Measurements from ENCODE around the gene TTC21B. TPM values are rescaled to one million over a fixed set of nuclear protein-coding genes. Genes with fewer than 3 reads are reported as not detected.

Gene TTC21B
- total RNA-seq, 1 experiment from 2014 or later, result 14.7 TPM

DNA sequence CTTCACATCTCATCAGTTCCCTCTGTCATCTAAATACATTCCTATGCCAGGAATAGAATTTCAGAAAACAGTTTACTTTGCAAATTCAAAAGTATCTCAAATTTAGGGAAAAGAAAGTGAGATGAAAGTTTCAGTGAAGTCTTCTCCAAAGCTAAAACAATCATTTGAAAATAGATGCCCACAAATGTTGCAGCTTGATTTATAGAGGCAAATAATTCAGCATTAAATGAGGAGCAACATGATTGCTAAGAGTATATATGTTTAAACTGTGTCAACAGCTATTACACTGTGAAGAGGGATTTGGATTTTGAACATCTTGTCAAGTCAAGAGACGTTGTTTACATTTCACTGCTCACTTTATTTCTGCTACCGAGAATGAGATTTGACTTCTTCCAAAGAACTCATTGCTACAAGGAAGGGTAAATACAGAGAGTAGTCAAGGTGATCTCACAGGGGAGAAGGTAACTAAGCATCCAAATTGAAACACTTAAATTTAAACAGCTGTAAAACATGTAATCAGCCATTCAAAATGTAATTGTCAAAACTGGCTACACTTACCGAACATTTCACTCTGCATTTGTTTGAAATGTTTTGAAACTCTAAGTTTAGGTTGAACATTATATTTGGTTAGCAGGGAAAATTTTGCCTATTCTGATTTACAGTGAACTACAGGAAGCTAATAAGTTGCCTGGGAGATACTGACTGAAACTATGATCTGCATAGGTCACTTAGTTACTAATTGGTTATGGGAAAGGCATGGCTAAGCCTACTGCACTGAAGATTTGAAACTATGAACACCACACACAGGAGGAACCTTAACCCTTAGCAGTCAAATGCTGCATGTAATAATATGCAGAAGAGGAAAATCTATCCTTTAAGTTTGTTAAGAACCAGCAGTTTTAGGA lies 126.3 kb downstream of the TTC21B start:
- Mint-ChIP-seq H3K36me3 (ENCODE audit: insufficient read depth, unreplicated experiment) (no peaks in the 10 kb centered on the region), H3K9me3 (ENCODE audit: low read depth, unreplicated experiment) (no peaks in the 10 kb centered on the region), H3K4me3 (ENCODE audit: low read depth, unreplicated experiment) (no peak overlapping the region), H3K4me1 (ENCODE audit: low read depth, unreplicated experiment) (peaks cover 14% of the 10 kb centered on the region), H3K27me3 (ENCODE audit: unreplicated experiment) (no peaks in the 10 kb centered on the region), H3K27ac (ENCODE audit: unreplicated experiment) (no peak overlapping the region)
- CTCF ChIA-PET, result no interaction called here
- DNase-seq, result no peak
- TF ChIP-seq, protein P1, sequence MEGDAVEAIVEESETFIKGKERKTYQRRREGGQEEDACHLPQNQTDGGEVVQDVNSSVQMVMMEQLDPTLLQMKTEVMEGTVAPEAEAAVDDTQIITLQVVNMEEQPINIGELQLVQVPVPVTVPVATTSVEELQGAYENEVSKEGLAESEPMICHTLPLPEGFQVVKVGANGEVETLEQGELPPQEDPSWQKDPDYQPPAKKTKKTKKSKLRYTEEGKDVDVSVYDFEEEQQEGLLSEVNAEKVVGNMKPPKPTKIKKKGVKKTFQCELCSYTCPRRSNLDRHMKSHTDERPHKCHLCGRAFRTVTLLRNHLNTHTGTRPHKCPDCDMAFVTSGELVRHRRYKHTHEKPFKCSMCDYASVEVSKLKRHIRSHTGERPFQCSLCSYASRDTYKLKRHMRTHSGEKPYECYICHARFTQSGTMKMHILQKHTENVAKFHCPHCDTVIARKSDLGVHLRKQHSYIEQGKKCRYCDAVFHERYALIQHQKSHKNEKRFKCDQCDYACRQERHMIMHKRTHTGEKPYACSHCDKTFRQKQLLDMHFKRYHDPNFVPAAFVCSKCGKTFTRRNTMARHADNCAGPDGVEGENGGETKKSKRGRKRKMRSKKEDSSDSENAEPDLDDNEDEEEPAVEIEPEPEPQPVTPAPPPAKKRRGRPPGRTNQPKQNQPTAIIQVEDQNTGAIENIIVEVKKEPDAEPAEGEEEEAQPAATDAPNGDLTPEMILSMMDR (IDR thresholded peaks at IDR 0.05; ENCODE audit: unreplicated experiment), result no peak
- intact Hi-C loops (cut with micrococcal nuclease; ENCODE audit: unreplicated experiment), result no loop called here
- BruUV-seq (replicated peaks), result no TSS peak

DNA sequence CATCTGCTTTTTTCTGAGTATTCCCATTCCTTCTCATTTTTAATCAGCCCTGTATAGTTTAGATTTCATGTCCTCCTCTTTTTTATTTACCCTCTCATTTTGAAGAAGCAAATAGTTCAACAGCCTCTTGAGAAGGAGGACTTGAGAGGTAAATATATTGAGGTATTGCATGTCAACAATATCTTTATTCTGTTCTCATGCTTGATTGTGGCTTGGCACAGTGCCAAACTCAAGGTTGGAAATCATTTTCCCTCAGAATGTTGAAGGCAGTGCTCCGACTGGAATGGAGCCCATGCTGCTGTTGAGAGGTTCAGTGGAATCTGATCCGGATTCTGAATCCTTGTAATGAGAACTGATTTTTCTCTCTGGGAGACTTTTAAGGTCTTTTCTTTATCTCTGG lies 128.5 kb downstream of the TTC21B start:
- Mint-ChIP-seq H3K27ac (ENCODE audit: unreplicated experiment) (no peak overlapping the region), H3K9me3 (ENCODE audit: low read depth, unreplicated experiment) (no peaks in the 10 kb centered on the region), H3K4me3 (ENCODE audit: low read depth, unreplicated experiment) (no peak overlapping the region), H3K4me1 (ENCODE audit: low read depth, unreplicated experiment) (peaks cover 14% of the 10 kb centered on the region), H3K36me3 (ENCODE audit: insufficient read depth, unreplicated experiment) (no peaks in the 10 kb centered on the region), H3K27me3 (ENCODE audit: unreplicated experiment) (no peaks in the 10 kb centered on the region)
- DNase-seq, result peak; percentile 31
- CTCF ChIA-PET, result no interaction called here
- TF ChIP-seq, protein P1 (IDR thresholded peaks at IDR 0.05; ENCODE audit: unreplicated experiment), result no peak
- intact Hi-C loops (cut with micrococcal nuclease; ENCODE audit: unreplicated experiment), result no loop called here
- BruUV-seq (replicated peaks), result no TSS peak

Other genes with a start within 250 kb of the TTC21B start
- 75.0 and 79.8 TPM in 2 replicates for gene GALNT3, start 159.5 kb downstream of the TTC21B start, total RNA-seq (2022)
- not detected in 2 replicates for gene SCN1A, start 174.2 kb upstream of the TTC21B start, total RNA-seq (2022)

Data from Calu3 (cell line).